ENCODE measurements around the gene IGSF8. TPM values are rescaled to one million over a fixed set of nuclear protein-coding genes. Genes with fewer than 3 reads are reported as not detected.

IGSF8 gene
- total and polyA plus RNA-seq, 2 of the 8 experiments (the other 6 are each of a cell fraction or from before 2014, with no cell fraction given): 69.6 to 132 TPM

DNA sequence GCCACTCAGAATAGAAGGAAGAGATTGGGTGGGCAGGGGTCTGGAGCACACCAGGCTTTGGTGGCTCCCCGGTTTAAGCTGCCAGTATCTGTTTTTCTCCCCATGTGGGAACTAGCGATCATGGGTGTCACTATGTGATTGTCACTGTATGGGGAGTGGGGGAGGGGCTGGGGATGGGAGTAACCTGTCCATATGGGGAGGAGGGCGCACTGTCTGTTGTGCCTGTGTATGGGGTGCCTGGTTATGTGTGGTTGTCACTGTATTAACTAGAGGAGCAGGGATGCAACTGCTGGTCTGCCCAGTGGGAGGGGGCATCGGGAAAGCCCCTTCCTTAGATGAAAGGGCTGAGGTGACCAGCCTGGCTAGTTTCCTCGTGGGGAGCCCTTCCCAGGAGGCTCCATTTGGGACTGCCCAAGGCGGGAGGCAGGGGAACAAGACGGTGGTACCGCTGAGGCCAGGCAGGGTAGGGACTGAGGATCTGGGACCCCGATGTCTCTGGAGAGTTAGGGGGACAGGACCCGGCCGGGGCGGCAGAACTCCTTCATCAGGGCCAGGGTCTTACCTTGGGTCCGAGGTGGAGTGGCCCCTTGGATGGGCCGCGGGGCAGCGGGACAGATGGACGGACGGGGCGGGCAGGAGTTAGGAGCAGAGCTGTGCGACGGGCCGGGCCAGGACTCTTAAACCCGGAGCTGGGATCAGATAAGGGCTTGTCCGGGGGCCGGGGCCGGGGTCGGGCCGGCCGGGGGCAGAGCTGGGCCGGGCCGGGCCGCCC lies 28.8 kb downstream of the IGSF8 start, which contains the start of gene KCNJ10:
KCNJ10 (minus strand) TSS at position 701 of the 772 bp plus-strand sequence. CDS start 27,628 bp downstream, outside the sequence.
- H3K4me2 ChIP-seq (ENCODE audit: insufficient read depth in 1 of 2, low read depth in 2 of 2, low read length in 2 of 2): peak within 1 kb of the TSS; percentile 90 to 93
- no peak within 1 kb of the TSS for H3K27ac ChIP-seq (ENCODE audit: low read depth, low read length)
- H3K9me3 ChIP-seq (ENCODE audit: insufficient read depth in 2 of 2, low read depth in 1 of 2, low read length in 1 of 2): no peaks in the 10 kb centered on the region
- WGBS, 2 experiments (ENCODE audit: extremely low coverage in 1 of 2, insufficient coverage in 1 of 2, insufficient read length in 1 of 2, insufficient replicate concordance in 2 of 2, low coverage in 1 of 2, low lambda C conversion rate in 2 of 2, missing lambda C conversion rate in 1 of 2): 22% methylated on average over 22 of the region's 32 CpGs; no CpG with 5 or more reads in 1 of the 2 experiments
- no peak within 1 kb of the TSS for H2BK5ac ChIP-seq (ENCODE audit: low read depth, low read length)
- H3K27me3 ChIP-seq (replicated peaks in 1 of 4; ENCODE audit: control insufficient read depth in 3 of 4, extremely low read depth in 1 of 4, insufficient read depth in 3 of 4, low read length in 3 of 4): peaks cover 0 to 14% (median 11%) of the 10 kb centered on the region in 4 experiments; a peak in 6 of 7 replicates
- peaks cover 8% of the 10 kb centered on the region for H3K23me2 ChIP-seq (ENCODE audit: low read depth, low read length)
- H4K8ac ChIP-seq (ENCODE audit: extremely low read depth, insufficient read depth, low read length): peak within 1 kb of the TSS; percentile 71
- H4K91ac ChIP-seq (replicated peaks; ENCODE audit: insufficient read length, low read length): no peak within 1 kb of the TSS
- no peak within 1 kb of the TSS for H2BK120ac ChIP-seq (replicated peaks; ENCODE audit: low read depth, low read length)
- CTCF ChIA-PET (ENCODE audit: partially characterized antibody): interaction anchor here (46.4 to 50.1 kb wide), 2 partner anchors 5 to 12 kb away, joined by 1874 read pairs; partner anchors contain the start of genes IGSF8, KCNJ10 and KCNJ9
- H4K20me1 ChIP-seq (replicated peaks in 1 of 2; ENCODE audit: control insufficient read depth in 1 of 2, insufficient read depth in 2 of 2, low read length in 2 of 2): no peaks in the 10 kb centered on the region
- H3K14ac ChIP-seq (ENCODE audit: insufficient read length): no peak within 1 kb of the TSS
- POLR2A ChIA-PET (ENCODE audit: partially characterized antibody): interaction anchor here (0.6 to 2.0 kb wide), 7 partner anchors 9 to 28 kb away, joined by 3 to 6 read pairs (median 4); partner anchors contain the start of gene KCNJ9
- no peak within 1 kb of the TSS for H2BK15ac ChIP-seq (ENCODE audit: low read length)
- FAIRE-seq: no peak
- H3K4me1 ChIP-seq (replicated peaks in 1 of 4; ENCODE audit: control insufficient read depth in 3 of 4, insufficient read depth in 4 of 4, low read length in 3 of 4): peaks cover 0 to 12% (median 7%) of the 10 kb centered on the region in 4 experiments; a peak in 5 of 7 replicates
- peak within 1 kb of the TSS; percentile 86 for H2AFZ ChIP-seq (ENCODE audit: low read length)
- H3K79me2 ChIP-seq (ENCODE audit: control insufficient read depth in 1 of 2, insufficient read depth in 2 of 2, low read length in 2 of 2): no peaks in the 10 kb centered on the region
- no peaks in the 10 kb centered on the region for H3K36me3 ChIP-seq (ENCODE audit: control insufficient read depth in 2 of 4, insufficient read depth in 4 of 4, low read length in 3 of 4)
- H2BK20ac ChIP-seq (ENCODE audit: low read length): no peak within 1 kb of the TSS
- no peak within 1 kb of the TSS for H3K56ac ChIP-seq (replicated peaks; ENCODE audit: insufficient read length, low read depth, low read length)
- H3K79me1 ChIP-seq (ENCODE audit: low read depth, low read length): no peaks in the 10 kb centered on the region
- H3K23ac ChIP-seq (ENCODE audit: insufficient read length): no peak within 1 kb of the TSS
- H2AK5ac ChIP-seq (ENCODE audit: low read depth, low read length): no peak within 1 kb of the TSS
- peak in 1 of 2 experiments; percentile 80 for DNase-seq (ENCODE audit: low read depth in 1 of 2, low spot score in 2 of 2)
- H2BK12ac ChIP-seq (ENCODE audit: low read depth, low read length): no peak within 1 kb of the TSS
- H3K9ac ChIP-seq (replicated peaks in 1 of 4; ENCODE audit: extremely low read depth in 1 of 4, low read depth in 3 of 4, low read length in 3 of 4): no peak within 1 kb of the TSS; a peak in 1 of 7 replicates
- H3K18ac ChIP-seq (ENCODE audit: extremely low read depth, low read length): no peak within 1 kb of the TSS; the same call in 1 of the 2 replicates
- H3K4ac ChIP-seq (replicated peaks; ENCODE audit: insufficient read length, low read depth, low read length): no peak within 1 kb of the TSS
- peak within 1 kb of the TSS; percentile 70 to 78 (median 70) for H3K4me3 ChIP-seq (ENCODE audit: extremely low read depth in 1 of 4, insufficient read depth in 2 of 4, low read depth in 3 of 4, low read length in 4 of 4)
- no peak within 1 kb of the TSS for H4K5ac ChIP-seq (ENCODE audit: insufficient read length, low read depth, low read length)
- TF ChIP-seq EP300 (IDR thresholded peaks at IDR 0.05; ENCODE audit: borderline replicate concordance in 1 of 2, low read depth in 2 of 2, low read length in 2 of 2) (no peak), RNF2 (IDR thresholded peaks at IDR 0.05; ENCODE audit: borderline replicate concordance, low read depth, low read length, missing control alignments, poor library complexity, severe bottlenecking) (no peak), YY1 (IDR thresholded peaks at IDR 0.05; ENCODE audit: low read depth, low read length) (no peak), RFX5 (IDR thresholded peaks at IDR 0.05; ENCODE audit: borderline replicate concordance, low read depth, low read length) (no peak), GABPA (IDR thresholded peaks at IDR 0.05; ENCODE audit: borderline replicate concordance, insufficient read depth, low read length) (no peak), CTBP2 (IDR thresholded peaks at IDR 0.05; ENCODE audit: borderline replicate concordance, insufficient read depth, insufficient read length, low read length) (no peak), RXRA (IDR thresholded peaks at IDR 0.05; ENCODE audit: insufficient read depth, low read depth, low read length) (no peak), CBX5 (IDR thresholded peaks at IDR 0.05; ENCODE audit: low read depth, low read length) (no peak), FOSL1 (IDR thresholded peaks at IDR 0.05; ENCODE audit: insufficient read depth, low read depth, low read length) (no peak), SAP30 (IDR thresholded peaks at IDR 0.05; ENCODE audit: insufficient read depth, insufficient replicate concordance, low read length) (no peak)

All from H1 (cell line).